Effector memory CD8-positive, alpha-beta T cell (primary cell): ENCODE results near the gene ZNF367.

Experiments
- ATAC-seq: fragments of 150-1000 bp; cut with Tn5 transposase; replicated peaks from 2 replicates; pipeline ENCODE4 v1.10.0; 2021; ENCODE audit warnings: mild to moderate bottlenecking, moderate library complexity
- DNase-seq, 3 experiments: peaks; one replicate each; pipeline ENCODE4 v3.0.0; 2021
- H3K27ac Mint-ChIP-seq, 2 donors: one replicate each; pipeline ENCODE4 v1.8.0; 2022; ENCODE audit warnings: mild to moderate bottlenecking in 2 of 2, mixed read lengths in 2 of 2, moderate library complexity in 2 of 2
- H3K27me3 Mint-ChIP-seq, 2 donors: one replicate each; pipeline ENCODE4 v1.8.0; 2022; ENCODE audit warnings: mixed read lengths in 2 of 2
- H3K36me3 Mint-ChIP-seq: one replicate; pipeline ENCODE4 v1.8.0; 2022; ENCODE audit warnings: mild to moderate bottlenecking, moderate library complexity, mixed read lengths; ENCODE audit not compliant: insufficient read depth
- H3K4me1 Mint-ChIP-seq, 2 donors: one replicate each; pipeline ENCODE4 v1.8.0; 2022; ENCODE audit warnings: low read depth in 2 of 2, mixed read lengths in 2 of 2
- H3K4me3 Mint-ChIP-seq, 2 donors: one replicate each; pipeline ENCODE4 v1.8.0; 2022; ENCODE audit warnings: mild to moderate bottlenecking in 2 of 2, mixed read lengths in 2 of 2, moderate library complexity in 2 of 2
- H3K9me3 Mint-ChIP-seq, 2 donors: one replicate each; pipeline ENCODE4 v1.8.0; 2022; ENCODE audit warnings: mixed read lengths in 2 of 2

Gene ZNF367

GRCh38 chr9:96425500-96426169 is 7.5 kb upstream of the ZNF367 start:
- H3K4me3 Mint-ChIP-seq: peak overlapping the region; percentile 44 to 56
- no peaks in the 10 kb centered on the region for H3K9me3 Mint-ChIP-seq
- peaks cover 17 to 19% of the 10 kb centered on the region in 2 donors for H3K4me1 Mint-ChIP-seq
- ATAC-seq (peak; percentile 92), DNase-seq (no peak)
- no peaks in the 10 kb centered on the region for H3K27me3 Mint-ChIP-seq
- peak overlapping the region; percentile 70 to 84 for H3K27ac Mint-ChIP-seq
- peaks cover 7% of the 10 kb centered on the region for H3K36me3 Mint-ChIP-seq

- Mint-ChIP-seq H3K4me1 (peaks cover 27 to 31% of the 10 kb centered on the region in 2 donors), H3K9me3 (no peaks in the 10 kb centered on the region), H3K27me3 (no peaks in the 10 kb centered on the region), H3K36me3 (peaks cover 11% of the 10 kb centered on the region), H3K27ac (no peak overlapping the region), H3K4me3 (no peak overlapping the region)
- ATAC-seq (no peak), DNase-seq (no peak)
These were observed 5.8 kb upstream of the ZNF367 start for GRCh38 chr9:96423985-96424336.

GRCh38 chr9:96423322-96423984 is 5.3 kb upstream of the ZNF367 start:
- Mint-ChIP-seq H3K9me3 (no peaks in the 10 kb centered on the region), H3K27ac (no peak overlapping the region), H3K4me1 (peaks cover 27 to 31% of the 10 kb centered on the region in 2 donors), H3K36me3 (peaks cover 11% of the 10 kb centered on the region), H3K27me3 (no peaks in the 10 kb centered on the region), H3K4me3 (no peak overlapping the region)
- ATAC-seq (no peak), DNase-seq (no peak)

- Mint-ChIP-seq H3K27ac (peak overlapping the region; percentile 51 to 64), H3K4me1 (peaks cover 27 to 33% of the 10 kb centered on the region in 2 donors), H3K9me3 (no peaks in the 10 kb centered on the region), H3K4me3 (peak overlapping the region in 1 of 2 donors; percentile 84), H3K27me3 (no peaks in the 10 kb centered on the region), H3K36me3 (peaks cover 19% of the 10 kb centered on the region)
- ATAC-seq (no peak), DNase-seq (no peak)
These were observed 2.5 kb upstream of the ZNF367 start for GRCh38 chr9:96420468-96421219.

- peaks cover 19% of the 10 kb centered on the region for H3K36me3 Mint-ChIP-seq
- no peak for DNase-seq
- H3K27me3 Mint-ChIP-seq: no peaks in the 10 kb centered on the region
- peak overlapping the region; percentile 64 to 95 for H3K27ac Mint-ChIP-seq
- H3K4me3 Mint-ChIP-seq: peak overlapping the region; percentile 84 to 92
- ATAC-seq: no peak
- peaks cover 20 to 30% of the 10 kb centered on the region in 2 donors for H3K4me1 Mint-ChIP-seq
- H3K9me3 Mint-ChIP-seq: no peaks in the 10 kb centered on the region
These were observed 1.5 kb upstream of the ZNF367 start for GRCh38 chr9:96419691-96419969.

- ATAC-seq: peak; percentile 24
- no peaks in the 10 kb centered on the region for H3K27me3 Mint-ChIP-seq
- H3K9me3 Mint-ChIP-seq: no peaks in the 10 kb centered on the region
- H3K4me1 Mint-ChIP-seq: peaks cover 20 to 33% of the 10 kb centered on the region in 2 donors
- DNase-seq: peak; percentile 25 to 59 (median 39)
- H3K36me3 Mint-ChIP-seq: peaks cover 19% of the 10 kb centered on the region
- peak overlapping the region; percentile 84 to 92 for H3K4me3 Mint-ChIP-seq
- peak overlapping the region; percentile 64 to 95 for H3K27ac Mint-ChIP-seq
These were observed 935 bp upstream of the ZNF367 start for GRCh38 chr9:96418920-96419690.

GRCh38 chr9:96417661-96418082 is 498 bp downstream of the ZNF367 start:
- DNase-seq: peak in 1 of 3 experiments; percentile 50
- Mint-ChIP-seq H3K36me3 (peaks cover 20% of the 10 kb centered on the region), H3K27ac (peak overlapping the region; percentile 91 to 95), H3K4me3 (peak overlapping the region; percentile 84 to 92), H3K27me3 (no peaks in the 10 kb centered on the region), H3K9me3 (no peaks in the 10 kb centered on the region), H3K4me1 (peaks cover 28 to 47% of the 10 kb centered on the region in 2 donors)
- peak; percentile 21 for ATAC-seq

- Mint-ChIP-seq H3K27ac (peak overlapping the region; percentile 91 to 95), H3K9me3 (no peaks in the 10 kb centered on the region), H3K27me3 (no peaks in the 10 kb centered on the region), H3K4me1 (peaks cover 28 to 47% of the 10 kb centered on the region in 2 donors), H3K4me3 (peak overlapping the region; percentile 84 to 92), H3K36me3 (peaks cover 19% of the 10 kb centered on the region)
- ATAC-seq (peak; percentile 31), DNase-seq (peak; percentile 84 to 89 (median 88))
These were observed 1.1 kb downstream of the ZNF367 start for GRCh38 chr9:96417051-96417586.

GRCh38 chr9:96413302-96414221 is 4.6 kb downstream of the ZNF367 start:
- no peak for DNase-seq
- ATAC-seq: no peak
- H3K27ac Mint-ChIP-seq: peak overlapping the region; percentile 81 to 91
- H3K4me1 Mint-ChIP-seq: peaks cover 24 to 32% of the 10 kb centered on the region in 2 donors
- no peaks in the 10 kb centered on the region for H3K27me3 Mint-ChIP-seq
- H3K36me3 Mint-ChIP-seq: peaks cover 19% of the 10 kb centered on the region
- peak overlapping the region; percentile 67 to 76 for H3K4me3 Mint-ChIP-seq
- no peaks in the 10 kb centered on the region for H3K9me3 Mint-ChIP-seq

GRCh38 chr9:96412174-96412913 is 5.8 kb downstream of the ZNF367 start:
- DNase-seq: no peak
- H3K36me3 Mint-ChIP-seq: peaks cover 11% of the 10 kb centered on the region
- peak overlapping the region; percentile 81 to 91 for H3K27ac Mint-ChIP-seq
- ATAC-seq: no peak
- H3K4me1 Mint-ChIP-seq: peaks cover 25 to 33% of the 10 kb centered on the region in 2 donors
- H3K9me3 Mint-ChIP-seq: no peaks in the 10 kb centered on the region
- H3K4me3 Mint-ChIP-seq: peak overlapping the region; percentile 67 to 76
- H3K27me3 Mint-ChIP-seq: no peaks in the 10 kb centered on the region

- peaks cover 22 to 30% of the 10 kb centered on the region in 2 donors for H3K4me1 Mint-ChIP-seq
- H3K27me3 Mint-ChIP-seq: no peaks in the 10 kb centered on the region
- peak overlapping the region in 1 of 2 donors; percentile 44 for H3K27ac Mint-ChIP-seq
These were observed 6.9 kb downstream of the ZNF367 start for GRCh38 chr9:96411129-96411838.

More at GRCh38 chr9:96411129-96411838, 6.9 kb downstream of the ZNF367 start:
- ATAC-seq (no peak), DNase-seq (no peak)
- Mint-ChIP-seq H3K4me3 (no peak overlapping the region), H3K36me3 (peaks cover 6% of the 10 kb centered on the region), H3K9me3 (no peaks in the 10 kb centered on the region)
